HG02840 (cell line): Measurements from ENCODE around the gene NEU1.
"Not testable (repeated sequence)": the region's sequence is repeated elsewhere in the genome, so short reads cannot be mapped to it uniquely, and the experiment has no call there.

Experiments used
- ATAC-seq: cut with Tn5 transposase; IDR thresholded peaks from one replicate; pipeline ENCODE4 v1.9.1; 2021; ENCODE audit warnings: mild to moderate bottlenecking, moderate library complexity, moderate number of reproducible peaks; ENCODE audit not compliant: unreplicated experiment, low FRiP score

Gene NEU1

GRCh38 chr6:31822036-31822821 lies 40.4 kb downstream of the NEU1 start:
- ATAC-seq, result peak; percentile 33

- ATAC-seq, result peak; percentile 45
Observed at GRCh38 chr6:31821301-31822035, 41.2 kb downstream of the NEU1 start.

GRCh38 chr6:31820399-31820798 lies 42.2 kb downstream of the NEU1 start:
- not testable (repeated sequence) for ATAC-seq

GRCh38 chr6:31819871-31820299 lies 42.7 kb downstream of the NEU1 start:
- no peak for ATAC-seq

GRCh38 chr6:31817929-31818511 lies 44.6 kb downstream of the NEU1 start:
- ATAC-seq, result not testable (repeated sequence)

- not testable (repeated sequence) for ATAC-seq
Observed at GRCh38 chr6:31817133-31817928, 45.3 kb downstream of the NEU1 start.

GRCh38 chr6:31815025-31815838 lies 47.4 kb downstream of the NEU1 start, which contains the start of the genes HSPA1A and HSPA1L:
HSPA1A (plus strand) TSS chr6:31815543; CDS start chr6:31815757, 214 bp downstream.
HSPA1L (minus strand) TSS chr6:31815283; CDS start chr6:31811972, 3,311 bp downstream.
- ATAC-seq, result peak; percentile 45

- ATAC-seq, result peak; percentile 23
Observed at GRCh38 chr6:31814677-31815024, 48.0 kb downstream of the NEU1 start.

- no peak for ATAC-seq
Observed at GRCh38 chr6:31813465-31813849, 49.2 kb downstream of the NEU1 start.

- no peak for ATAC-seq
Observed at GRCh38 chr6:31811645-31812044, 51.0 kb downstream of the NEU1 start.

GRCh38 chr6:31808599-31808998 lies 54.0 kb downstream of the NEU1 start:
- ATAC-seq, result not testable (repeated sequence)
